22Rv1 (cell line): ENCODE results near the gene FKBP11.

Source experiments
- ZFX ChIP-seq: fragments of 450-650 bp; IDR thresholded peaks from 2 replicates; pipeline ENCODE4 v1.6.1; 2017; ENCODE audit warnings: antibody characterized with exemption, borderline replicate concordance
- TF ChIP-seq, protein P1 (sequence below): fragments of 450-650 bp; IDR thresholded peaks from 2 replicates; pipeline ENCODE4 v1.5.1; 2017; ENCODE audit warnings: mild to moderate bottlenecking

DNA sequence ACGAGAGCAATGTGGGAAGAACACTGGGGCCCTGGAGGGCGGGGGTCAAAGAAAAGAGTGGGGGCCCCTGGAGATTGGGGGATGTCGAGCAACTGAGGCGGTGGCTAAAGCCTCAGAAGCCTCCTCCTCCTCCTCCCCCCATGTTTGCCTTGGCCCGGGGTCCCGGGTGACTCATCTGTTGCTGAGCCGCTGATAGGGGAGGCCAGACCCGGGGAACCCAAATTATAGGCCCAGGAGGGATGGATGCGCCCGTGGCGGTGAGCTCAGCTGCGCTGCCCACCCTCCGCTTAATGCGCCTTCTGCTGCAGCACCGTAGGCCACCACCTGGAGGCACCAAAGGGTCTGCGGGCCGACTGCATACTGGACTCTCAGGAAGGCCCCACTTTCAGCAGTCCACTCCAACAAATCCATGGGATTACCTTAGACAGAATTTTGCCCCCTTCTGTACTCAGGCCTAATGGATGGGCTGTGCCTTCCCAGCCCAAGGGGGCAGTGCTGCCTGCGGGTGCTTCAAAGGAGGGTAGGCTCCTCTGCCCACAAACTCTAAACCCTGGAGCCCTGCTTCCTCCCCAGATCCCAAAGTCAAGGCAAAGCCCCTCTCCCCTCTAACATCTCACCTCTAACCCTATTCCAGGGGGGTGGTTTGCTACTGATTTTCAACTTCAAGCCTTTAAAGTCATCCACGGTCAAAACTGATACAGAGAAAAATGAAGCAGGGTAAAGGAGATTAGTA is 48.8 kb upstream of the FKBP11 start:
- TF ChIP-seq, protein P1, sequence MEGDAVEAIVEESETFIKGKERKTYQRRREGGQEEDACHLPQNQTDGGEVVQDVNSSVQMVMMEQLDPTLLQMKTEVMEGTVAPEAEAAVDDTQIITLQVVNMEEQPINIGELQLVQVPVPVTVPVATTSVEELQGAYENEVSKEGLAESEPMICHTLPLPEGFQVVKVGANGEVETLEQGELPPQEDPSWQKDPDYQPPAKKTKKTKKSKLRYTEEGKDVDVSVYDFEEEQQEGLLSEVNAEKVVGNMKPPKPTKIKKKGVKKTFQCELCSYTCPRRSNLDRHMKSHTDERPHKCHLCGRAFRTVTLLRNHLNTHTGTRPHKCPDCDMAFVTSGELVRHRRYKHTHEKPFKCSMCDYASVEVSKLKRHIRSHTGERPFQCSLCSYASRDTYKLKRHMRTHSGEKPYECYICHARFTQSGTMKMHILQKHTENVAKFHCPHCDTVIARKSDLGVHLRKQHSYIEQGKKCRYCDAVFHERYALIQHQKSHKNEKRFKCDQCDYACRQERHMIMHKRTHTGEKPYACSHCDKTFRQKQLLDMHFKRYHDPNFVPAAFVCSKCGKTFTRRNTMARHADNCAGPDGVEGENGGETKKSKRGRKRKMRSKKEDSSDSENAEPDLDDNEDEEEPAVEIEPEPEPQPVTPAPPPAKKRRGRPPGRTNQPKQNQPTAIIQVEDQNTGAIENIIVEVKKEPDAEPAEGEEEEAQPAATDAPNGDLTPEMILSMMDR = peak; percentile 94
- TF ChIP-seq ZFX = no peak
